CD4-positive, alpha-beta T cell treated with Interleukin-1 beta for 1 hour (primary cell): ENCODE data around the gene MARCO.
"Not testable (repeated sequence)": the region's sequence is repeated elsewhere in the genome, so short reads cannot be mapped to it uniquely, and the experiment has no call there.

Source experiments
- DNase-seq, 2 donors: peaks; one replicate each; pipeline ENCODE4 v3.0.0-alpha.2; 2020 to 2022

Gene MARCO

GRCh38 chr2:118929059-118929458 lies 12.9 kb upstream of the MARCO start:
- DNase-seq, result no peak

- no peak for DNase-seq
Observed at GRCh38 chr2:118932949-118933348, 9.0 kb upstream of the MARCO start.

GRCh38 chr2:118936306-118936705 lies 5.7 kb upstream of the MARCO start:
- no peak for DNase-seq

- DNase-seq, result no peak
Observed at GRCh38 chr2:118936936-118937335, 5.1 kb upstream of the MARCO start.

GRCh38 chr2:118937817-118938216 lies 4.2 kb upstream of the MARCO start:
- DNase-seq, result no peak

- DNase-seq, result no peak
Observed at GRCh38 chr2:118939994-118940393, 2.0 kb upstream of the MARCO start.

GRCh38 chr2:118940486-118941120 lies 1.4 kb upstream of the MARCO start:
- peak; percentile 7 to 37 for DNase-seq

GRCh38 chr2:118943286-118943685 lies 1.3 kb downstream of the MARCO start:
- no peak for DNase-seq

- no peak for DNase-seq
Observed at GRCh38 chr2:118945881-118946280, 3.9 kb downstream of the MARCO start.

GRCh38 chr2:118948266-118948665 lies 6.3 kb downstream of the MARCO start:
- not testable (repeated sequence) for DNase-seq

- peak; percentile 14 to 23 for DNase-seq
Observed at GRCh38 chr2:118954297-118955060, 12.5 kb downstream of the MARCO start.

GRCh38 chr2:118965737-118966136 lies 23.7 kb downstream of the MARCO start:
- no peak for DNase-seq

- DNase-seq, result no peak
Observed at GRCh38 chr2:118967124-118967880, 25.3 kb downstream of the MARCO start.

GRCh38 chr2:118968042-118968441 lies 26.0 kb downstream of the MARCO start:
- DNase-seq, result no peak

- DNase-seq, result no peak
Observed at GRCh38 chr2:118968961-118969733, 27.2 kb downstream of the MARCO start.

- no peak for DNase-seq
Observed at GRCh38 chr2:118969734-118970395, 27.9 kb downstream of the MARCO start.

GRCh38 chr2:118970396-118971135 lies 28.6 kb downstream of the MARCO start:
- peak in 1 of 2 donors; percentile 52 for DNase-seq

- no peak for DNase-seq
Observed at GRCh38 chr2:118971245-118972122, 29.5 kb downstream of the MARCO start.

- DNase-seq, result no peak
Observed at GRCh38 chr2:118973542-118973951, 31.6 kb downstream of the MARCO start.
